HepG2 (cell line): ENCODE data around the gene AJM1. TPM values are rescaled to one million over a fixed set of nuclear protein-coding genes. Genes with fewer than 3 reads are reported as not detected.

Experiments used
- AGO2 ChIP-seq: fragments of 200-400 bp; formaldehyde crosslinking; optimal IDR thresholded peaks from 2 replicates; pipeline ENCODE3; 2017; ENCODE audit warnings: mild to moderate bottlenecking, low read depth, low read length, moderate library complexity
- CREB1 ChIP-seq, 2 experiments: fragments of 450-650 bp in 1 of 2; IDR thresholded peaks; 2 replicates each; pipeline ENCODE4 v1.6.1; 2016 to 2017; ENCODE audit warnings: control low read depth in 1 of 2, mild to moderate bottlenecking in 1 of 2, missing compliant biosample characterization in 1 of 2, missing genetic modification characterization in 1 of 2
- EZH2 ChIP-seq: conservative IDR thresholded peaks from 2 replicates; pipeline ENCODE4 v1.6.1; 2012; ENCODE audit warnings: mild to moderate bottlenecking, low read depth, low read length, moderate library complexity
- FOXA3 ChIP-seq: IDR thresholded peaks from 2 replicates; pipeline ENCODE4 v1.6.1; 2016; ENCODE audit warnings: missing genetic modification reagents, missing compliant biosample characterization
- MAFF ChIP-seq: IDR thresholded peaks from 2 replicates; pipeline ENCODE4 v1.6.1; 2011; ENCODE audit warnings: low read depth, low read length, improper control_type of control experiment
- MTF2 ChIP-seq: sonication (generic); formaldehyde crosslinking; IDR thresholded peaks from 2 replicates; pipeline ENCODE4 v1.5.0; 2020; ENCODE audit warnings: missing genetic modification reagents, borderline replicate concordance
- PAF1 ChIP-seq: IDR thresholded peaks from 2 replicates; pipeline ENCODE4 v1.6.1; 2016; ENCODE audit warnings: missing genetic modification reagents, missing compliant biosample characterization
- SNAI1 ChIP-seq: sonication (generic); formaldehyde crosslinking; IDR thresholded peaks from 2 replicates; pipeline ENCODE4 v1.5.0; 2020; ENCODE audit warnings: mild to moderate bottlenecking, missing genetic modification reagents, borderline replicate concordance
- ZBTB3 ChIP-seq: sonication (generic); formaldehyde crosslinking; IDR thresholded peaks from 2 replicates; pipeline ENCODE4 v1.4.0; 2020; ENCODE audit warnings: low read depth, mild to moderate bottlenecking, moderate library complexity, missing genetic modification reagents, borderline replicate concordance
- ZFP36 ChIP-seq: fragments of 150-350 bp; IDR thresholded peaks from 2 replicates; pipeline ENCODE4 v1.6.1; 2018; ENCODE audit warnings: borderline replicate concordance, low read length, low read depth; ENCODE audit not compliant: partially characterized antibody
- ZNF142 ChIP-seq: sonication (generic); formaldehyde crosslinking; IDR thresholded peaks from 2 replicates; pipeline ENCODE4 v1.4.0; 2020; ENCODE audit warnings: missing genetic modification reagents
- ZNF496 ChIP-seq: sonication (generic); formaldehyde crosslinking; IDR thresholded peaks from 2 replicates; pipeline ENCODE4 v1.8.1; 2023; ENCODE audit warnings: mild to moderate bottlenecking, moderate library complexity, missing genetic modification reagents; ENCODE audit not compliant: insufficient replicate concordance
- ZNF574 ChIP-seq: sonication (generic); formaldehyde crosslinking; IDR thresholded peaks from 2 replicates; pipeline ENCODE4 v1.4.0; 2020; ENCODE audit warnings: missing genetic modification reagents
- ZNF772 ChIP-seq: sonication (generic); formaldehyde crosslinking; IDR thresholded peaks from 2 replicates; pipeline ENCODE4 v1.5.0; 2020; ENCODE audit warnings: mild to moderate bottlenecking, missing genetic modification reagents
- ZSCAN9 ChIP-seq: IDR thresholded peaks from 2 replicates; pipeline ENCODE4 v1.6.1; 2016; ENCODE audit warnings: borderline replicate concordance
- polyA plus RNA-seq, 8 experiments: library from polyadenylated mRNA; depleted of rRNA in 3 of 8; stranded (reverse) in 7 of 8; unstranded in 1 of 8; fragments of >200 nt; fragmentation: Illumina TruSeq in 4 of 8; extraction: Trizol in 4 of 8; gene quantifications; 2 replicates each; pipeline versions ENCODE4 v1.2.1 to v1.2.3, GENCODE V29; 2011 to 2016; ENCODE audit warnings: low read depth in 4 of 8, missing spikeins in 1 of 8, mixed read lengths in 1 of 8; ENCODE audit not compliant: insufficient read depth in 1 of 8
- total RNA-seq, 5 experiments: library from RNA; depleted of rRNA; stranded (reverse); fragments of >200 nt; fragmentation: Illumina TruSeq; extraction: Trizol; gene quantifications; 2 replicates each; pipeline ENCODE4 v1.2.3, GENCODE V29; 2016; ENCODE audit warnings: low read depth in 1 of 5
- TF ChIP-seq, protein P1 (sequence below): sonication (generic); formaldehyde crosslinking; IDR thresholded peaks from 2 replicates; pipeline ENCODE4 v1.4.0; 2020; ENCODE audit warnings: missing genetic modification reagents, borderline replicate concordance
- TF ChIP-seq, protein P2 (sequence below): sonication (generic); formaldehyde crosslinking; IDR thresholded peaks from 2 replicates; pipeline ENCODE4 v1.8.0; 2022; ENCODE audit warnings: mild to moderate bottlenecking, missing genetic modification reagents, borderline replicate concordance

Gene AJM1
- total and polyA plus RNA-seq, 2 of the 13 experiments (the other 11 are each of a cell fraction or from before 2014, with no cell fraction given): 1.1 to 1.2 TPM

GRCh38 chr9:136882109-136882946, 40.0 kb downstream of the AJM1 start (continued):
- TF ChIP-seq AGO2: peak; percentile 70
- no peak for TF ChIP-seq ZNF142 (CRISPR knock-in tag)
- TF ChIP-seq ZNF496 (CRISPR knock-in tag): no peak
- TF ChIP-seq, protein P1, sequence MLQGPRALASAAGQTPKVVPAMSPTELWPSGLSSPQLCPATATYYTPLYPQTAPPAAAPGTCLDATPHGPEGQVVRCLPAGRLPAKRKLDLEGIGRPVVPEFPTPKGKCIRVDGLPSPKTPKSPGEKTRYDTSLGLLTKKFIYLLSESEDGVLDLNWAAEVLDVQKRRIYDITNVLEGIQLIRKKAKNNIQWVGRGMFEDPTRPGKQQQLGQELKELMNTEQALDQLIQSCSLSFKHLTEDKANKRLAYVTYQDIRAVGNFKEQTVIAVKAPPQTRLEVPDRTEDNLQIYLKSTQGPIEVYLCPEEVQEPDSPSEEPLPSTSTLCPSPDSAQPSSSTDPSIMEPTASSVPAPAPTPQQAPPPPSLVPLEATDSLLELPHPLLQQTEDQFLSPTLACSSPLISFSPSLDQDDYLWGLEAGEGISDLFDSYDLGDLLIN (CRISPR knock-in tag): no peak
- TF ChIP-seq CREB1 (IDR thresholded peaks at IDR 0.05): peak; percentile 79
- peak; percentile 81 for TF ChIP-seq CREB1 (CRISPR knock-in tag; IDR thresholded peaks at IDR 0.05)
- no peak for TF ChIP-seq SNAI1 (CRISPR knock-in tag)
- no peak for TF ChIP-seq ZFP36
- no peak for TF ChIP-seq MTF2 (CRISPR knock-in tag)
- no peak for TF ChIP-seq EZH2
- TF ChIP-seq FOXA3 (CRISPR knock-in tag): peak; percentile 85
- TF ChIP-seq ZNF772 (CRISPR knock-in tag): peak; percentile 34; the same call in 1 of the 2 replicates
- TF ChIP-seq, protein P2, sequence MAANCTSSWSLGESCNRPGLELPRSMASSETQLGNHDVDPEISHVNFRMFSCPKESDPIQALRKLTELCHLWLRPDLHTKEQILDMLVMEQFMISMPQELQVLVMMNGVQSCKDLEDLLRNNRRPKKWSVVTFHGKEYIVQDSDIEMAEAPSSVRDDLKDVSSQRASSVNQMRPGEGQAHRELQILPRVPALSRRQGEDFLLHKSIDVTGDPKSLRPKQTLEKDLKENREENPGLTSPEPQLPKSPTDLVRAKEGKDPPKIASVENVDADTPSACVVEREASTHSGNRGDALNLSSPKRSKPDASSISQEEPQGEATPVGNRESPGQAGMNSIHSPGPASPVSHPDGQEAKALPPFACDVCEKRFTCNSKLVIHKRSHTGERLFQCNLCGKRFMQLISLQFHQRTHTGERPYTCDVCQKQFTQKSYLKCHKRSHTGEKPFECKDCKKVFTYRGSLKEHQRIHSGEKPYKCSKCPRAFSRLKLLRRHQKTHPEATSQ: no peak
- 0 out of 2 replicates have a peak, but pooled peaks have one; percentile 27 for TF ChIP-seq ZSCAN9 (CRISPR knock-in tag)
- TF ChIP-seq ZBTB3 (CRISPR knock-in tag): peak; percentile 97; the same call in 1 of the 2 replicates
- no peak; the same call in 1 of the 2 replicates for TF ChIP-seq MAFF
- TF ChIP-seq PAF1 (CRISPR knock-in tag): no peak
- peak; percentile 62 for TF ChIP-seq ZNF574 (CRISPR knock-in tag)
